SK-N-SH treated with all-trans-retinoic acid at 6 μM for 48 hours (cell line): ENCODE measurements around the gene POGK.

Experiments
- ATAC-seq: fragments of 200-7000 bp; cut with Tn5 transposase; 3 replicates; pipeline ENCODE4 v1.9.1; 2020; ENCODE audit warnings: mild to moderate bottlenecking, moderate library complexity
- ARNTL ChIP-seq: fragments of 450-650 bp; formaldehyde crosslinking; IDR thresholded peaks from 2 replicates; pipeline ENCODE4 v1.5.0; 2020; ENCODE audit warnings: low read depth, mild to moderate bottlenecking, moderate library complexity, borderline replicate concordance
- BACH2 ChIP-seq: fragments of 250-450 bp; sonication (Bioruptor Pico); IDR thresholded peaks from 2 replicates; pipeline ENCODE4 v1.9.0; 2021; ENCODE audit warnings: mild to moderate bottlenecking, borderline replicate concordance
- CREB5 ChIP-seq: fragments of 250-450 bp; sonication (Bioruptor Pico); IDR thresholded peaks from 2 replicates; pipeline ENCODE4 v1.5.1; 2020; ENCODE audit warnings: low read depth, mild to moderate bottlenecking, moderate library complexity
- CSDC2 ChIP-seq: fragments of 250-450 bp; sonication (Bioruptor Pico); IDR thresholded peaks from 2 replicates; pipeline ENCODE4 v1.5.0; 2020; ENCODE audit warnings: mild to moderate bottlenecking, moderate library complexity
- ESRRG ChIP-seq: fragments of 250-450 bp; sonication (Bioruptor Pico); IDR thresholded peaks from 2 replicates; pipeline ENCODE4 v1.6.1; 2021; ENCODE audit warnings: mild to moderate bottlenecking
- GLIS3 ChIP-seq: fragments of 250-450 bp; sonication (Bioruptor Pico); IDR thresholded peaks from 2 replicates; pipeline ENCODE4 v1.5.0; 2020; ENCODE audit warnings: mild to moderate bottlenecking, moderate library complexity
- ISL1 ChIP-seq: fragments of 250-450 bp; sonication (Bioruptor Pico); IDR thresholded peaks from 2 replicates; pipeline ENCODE4 v2.1.2; 2022; ENCODE audit warnings: mild to moderate bottlenecking, moderate library complexity
- OSR1 ChIP-seq: fragments of 250-450 bp; sonication (Bioruptor Pico); IDR thresholded peaks from 2 replicates; pipeline ENCODE4 v1.8.0; 2022; ENCODE audit warnings: moderate library complexity, mild to moderate bottlenecking, inconsistent platforms
- PATZ1 ChIP-seq: fragments of 250-450 bp; sonication (Bioruptor Pico); IDR thresholded peaks from 2 replicates; pipeline ENCODE4 v1.8.0; 2020; ENCODE audit warnings: mild to moderate bottlenecking, moderate library complexity, borderline replicate concordance
- PPARA ChIP-seq: fragments of 250-450 bp; sonication (Bioruptor Pico); IDR thresholded peaks from 2 replicates; pipeline ENCODE4 v1.5.0; 2020; ENCODE audit warnings: mild to moderate bottlenecking, borderline replicate concordance
- TSHZ2 ChIP-seq: fragments of 250-450 bp; sonication (Bioruptor Pico); IDR thresholded peaks from 2 replicates; pipeline ENCODE4 v1.5.0; 2020; ENCODE audit warnings: mild to moderate bottlenecking, moderate library complexity
- ZFP3 ChIP-seq: fragments of 250-450 bp; sonication (Bioruptor Pico); IDR thresholded peaks from 2 replicates; pipeline ENCODE4 v1.5.0; 2020; ENCODE audit warnings: mild to moderate bottlenecking, moderate library complexity
- ZFP30 ChIP-seq: fragments of 450-650 bp; formaldehyde crosslinking; IDR thresholded peaks from 2 replicates; pipeline ENCODE4 v1.5.0; 2022; ENCODE audit warnings: mild to moderate bottlenecking, moderate library complexity
- ZNF70 ChIP-seq: fragments of 450-650 bp; formaldehyde crosslinking; IDR thresholded peaks from 2 replicates; pipeline ENCODE4 v1.5.0; 2020; ENCODE audit warnings: mild to moderate bottlenecking, moderate library complexity
- ZNF8 ChIP-seq: fragments of 450-650 bp; formaldehyde crosslinking; IDR thresholded peaks from 2 replicates; pipeline ENCODE4 v1.5.0; 2020; ENCODE audit warnings: mild to moderate bottlenecking, moderate library complexity
- TF ChIP-seq, protein P1 (sequence below): fragments of 250-450 bp; sonication (Bioruptor Pico); IDR thresholded peaks from 2 replicates; pipeline ENCODE4 v1.8.0; 2021; ENCODE audit warnings: low read depth, mild to moderate bottlenecking, moderate library complexity, borderline replicate concordance

POGK gene

DNA sequence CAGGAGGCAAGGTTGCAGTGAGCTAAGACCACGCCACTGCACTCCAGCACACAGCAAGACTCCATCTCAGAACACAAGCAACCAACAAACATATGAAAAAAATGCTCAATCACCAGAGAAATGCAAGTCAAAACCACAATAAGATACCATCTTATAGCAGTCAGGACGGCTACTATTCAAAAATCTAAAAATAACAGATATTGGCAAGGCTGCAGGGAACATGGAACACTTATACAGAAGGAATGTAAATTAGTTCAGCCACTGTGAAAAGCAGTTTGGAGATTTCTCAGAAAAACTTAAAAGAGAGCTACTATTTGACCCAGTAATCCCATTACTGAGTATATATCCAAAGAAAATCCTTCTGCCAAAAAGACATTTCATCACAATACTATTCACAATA lies 27.6 kb upstream of the POGK start:
- ATAC-seq, result no peak
- no peak for TF ChIP-seq CSDC2 (CRISPR knock-in tag)
- TF ChIP-seq TSHZ2 (CRISPR knock-in tag), result no peak
- no peak for TF ChIP-seq ZNF70 (CRISPR knock-in tag)
- TF ChIP-seq GLIS3 (CRISPR knock-in tag), result no peak
- TF ChIP-seq ZFP3 (CRISPR knock-in tag), result no peak
- TF ChIP-seq ISL1, result no peak
- TF ChIP-seq ARNTL (CRISPR knock-in tag), result no peak
- TF ChIP-seq, all 23 proteins: peak for 0

GRCh38 chr1:166813508-166814223 lies 25.6 kb upstream of the POGK start:
- TF ChIP-seq ZNF70 (CRISPR knock-in tag) (no peak), CREB5 (CRISPR knock-in tag) (no peak), CSDC2 (CRISPR knock-in tag) (no peak), GLIS3 (CRISPR knock-in tag) (no peak), ESRRG (CRISPR knock-in tag) (no peak), ZNF8 (CRISPR knock-in tag) (no peak), TSHZ2 (CRISPR knock-in tag) (no peak), PPARA (CRISPR knock-in tag) (no peak), ZFP30 (CRISPR knock-in tag) (no peak), ISL1 (no peak)
- TF ChIP-seq, protein P1, sequence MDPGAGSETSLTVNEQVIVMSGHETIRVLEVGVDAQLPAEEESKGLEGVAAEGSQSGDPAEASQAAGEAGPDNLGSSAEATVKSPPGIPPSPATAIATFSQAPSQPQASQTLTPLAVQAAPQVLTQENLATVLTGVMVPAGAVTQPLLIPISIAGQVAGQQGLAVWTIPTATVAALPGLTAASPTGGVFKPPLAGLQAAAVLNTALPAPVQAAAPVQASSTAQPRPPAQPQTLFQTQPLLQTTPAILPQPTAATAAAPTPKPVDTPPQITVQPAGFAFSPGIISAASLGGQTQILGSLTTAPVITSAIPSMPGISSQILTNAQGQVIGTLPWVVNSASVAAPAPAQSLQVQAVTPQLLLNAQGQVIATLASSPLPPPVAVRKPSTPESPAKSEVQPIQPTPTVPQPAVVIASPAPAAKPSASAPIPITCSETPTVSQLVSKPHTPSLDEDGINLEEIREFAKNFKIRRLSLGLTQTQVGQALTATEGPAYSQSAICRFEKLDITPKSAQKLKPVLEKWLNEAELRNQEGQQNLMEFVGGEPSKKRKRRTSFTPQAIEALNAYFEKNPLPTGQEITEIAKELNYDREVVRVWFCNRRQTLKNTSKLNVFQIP, result no peak
- ATAC-seq, result no peak

GRCh38 chr1:166814611-166815010 lies 24.7 kb upstream of the POGK start:
- TF ChIP-seq BACH2 (CRISPR knock-in tag) (no peak), ISL1 (no peak), PATZ1 (no peak), OSR1 (CRISPR knock-in tag) (no peak), ZFP30 (CRISPR knock-in tag) (no peak), TSHZ2 (CRISPR knock-in tag) (no peak)
- TF ChIP-seq, protein P1, result no peak
- TF ChIP-seq, all 23 proteins: peak for 0
- no peak; the same call in 2 of the 3 replicates for ATAC-seq
